GM23338 (cell line): ENCODE results near the gene ADAMTS4. TPM values are rescaled to one million over a fixed set of nuclear protein-coding genes. Genes with fewer than 3 reads are reported as not detected.

Experiments used
- ATAC-seq: fragments of 200-7000 bp; cut with Tn5 transposase; 3 replicates; pipeline ENCODE4 v1.9.1; 2020
- DNase-seq: peaks from one replicate; pipeline ENCODE4 v3.0.0-alpha.2; 2015; ENCODE audit warnings: low spot score
- H2AFZ ChIP-seq: fragments of 200-600 bp; sonication (generic); 2 replicates; pipeline ENCODE4 v1.8.0; 2016; ENCODE audit warnings: antibody characterized with exemption, mild to moderate bottlenecking, moderate library complexity
- H3F3A ChIP-seq: fragments of 200-600 bp; sonication (generic); replicated peaks from 2 replicates; pipeline ENCODE4 v1.8.0; 2017; ENCODE audit warnings: antibody characterized with exemption, mixed run types, low read depth
- H3K27ac ChIP-seq: fragments of 200-600 bp; sonication (generic); 2 replicates; pipeline ENCODE4 v1.6.1; 2016; ENCODE audit warnings: low read depth
- H3K27me3 ChIP-seq: fragments of 200-600 bp; sonication (generic); 2 replicates; pipeline ENCODE4 v1.8.0; 2016; ENCODE audit warnings: mild to moderate bottlenecking, mixed run types, moderate library complexity; ENCODE audit not compliant: insufficient read depth
- H3K36me3 ChIP-seq: fragments of 200-600 bp; sonication (generic); 2 replicates; pipeline ENCODE4 v1.8.0; 2016; ENCODE audit warnings: mild to moderate bottlenecking; ENCODE audit not compliant: insufficient read depth
- H3K4me1 ChIP-seq: fragments of 200-600 bp; sonication (generic); 2 replicates; pipeline ENCODE4 v1.8.0; 2016; ENCODE audit warnings: mild to moderate bottlenecking, moderate library complexity; ENCODE audit not compliant: insufficient read depth
- H3K4me2 ChIP-seq: fragments of 200-600 bp; sonication (generic); 2 replicates; pipeline ENCODE4 v1.7.1; 2017; ENCODE audit warnings: mixed run types
- H3K4me3 ChIP-seq: fragments of 200-600 bp; sonication (generic); 2 replicates; pipeline ENCODE4 v1.6.1; 2016; ENCODE audit warnings: mixed run types
- H3K79me2 ChIP-seq: fragments of 200-600 bp; sonication (generic); replicated peaks from 2 replicates; pipeline ENCODE4 v1.8.0; 2017; ENCODE audit warnings: mild to moderate bottlenecking; ENCODE audit not compliant: insufficient read depth
- H3K9me2 ChIP-seq: fragments of 200-600 bp; sonication (generic); 2 replicates; pipeline ENCODE4 v1.8.0; 2017; ENCODE audit not compliant: insufficient read depth
- H4K20me1 ChIP-seq: fragments of 200-600 bp; sonication (generic); replicated peaks from 2 replicates; pipeline ENCODE4 v1.8.0; 2017; ENCODE audit warnings: mild to moderate bottlenecking; ENCODE audit not compliant: insufficient read depth
- H3K27ac Mint-ChIP-seq: 2 replicates; pipeline ENCODE4 v1.8.0; 2020; ENCODE audit warnings: inconsistent platforms, mild to moderate bottlenecking, moderate library complexity, mixed read lengths
- H3K27me3 Mint-ChIP-seq: 3 replicates; pipeline ENCODE4 v1.8.0; 2022; ENCODE audit warnings: low read depth, mild to moderate bottlenecking, moderate library complexity, mixed read lengths, inconsistent platforms; ENCODE audit not compliant: insufficient read depth, poor library complexity
- H3K36me3 Mint-ChIP-seq: 3 replicates; pipeline ENCODE4 v1.8.0; 2021; ENCODE audit warnings: low read depth, mild to moderate bottlenecking, inconsistent platforms, moderate library complexity, mixed read lengths
- H3K4me1 Mint-ChIP-seq: 3 replicates; pipeline ENCODE4 v1.8.0; 2020; ENCODE audit warnings: mild to moderate bottlenecking, inconsistent platforms, mixed read lengths
- H3K4me3 Mint-ChIP-seq: 3 replicates; pipeline ENCODE4 v1.8.0; 2021; ENCODE audit warnings: moderate library complexity, mild to moderate bottlenecking, inconsistent platforms, mixed read lengths
- H3K9me3 Mint-ChIP-seq: 3 replicates; pipeline ENCODE4 v1.8.0; 2020; ENCODE audit warnings: moderate library complexity, mild to moderate bottlenecking, inconsistent platforms, mixed read lengths
- CREB1 ChIP-seq: fragments of 250-450 bp; sonication (Bioruptor Pico); IDR thresholded peaks from 2 replicates; pipeline ENCODE4 v1.5.0; 2020; ENCODE audit warnings: low read depth, mild to moderate bottlenecking, moderate library complexity
- EZH2 ChIP-seq: fragments of 200-600 bp; sonication (generic); IDR thresholded peaks from one replicate; pipeline ENCODE4 v1.8.0; 2017; ENCODE audit warnings: antibody characterized with exemption, mild to moderate bottlenecking, low read depth; ENCODE audit not compliant: unreplicated experiment
- EZH2phosphoT487 ChIP-seq: fragments of 200-600 bp; sonication (generic); IDR thresholded peaks from one replicate; pipeline ENCODE4 v1.8.1; 2018; ENCODE audit warnings: antibody characterized with exemption; ENCODE audit not compliant: unreplicated experiment
- JUNB ChIP-seq: IDR thresholded peaks from one replicate; pipeline ENCODE4 v1.6.1; 2016; ENCODE audit warnings: antibody characterized with exemption; ENCODE audit not compliant: unreplicated experiment
- NANOG ChIP-seq: IDR thresholded peaks from 2 replicates; pipeline ENCODE4 v1.6.1; 2016; ENCODE audit warnings: antibody characterized with exemption, borderline replicate concordance
- POLR2AphosphoS5 ChIP-seq: IDR thresholded peaks from 2 replicates; pipeline ENCODE4 v1.6.1; 2016; ENCODE audit warnings: antibody characterized with exemption, low read depth
- REST ChIP-seq: IDR thresholded peaks from one replicate; pipeline ENCODE4 v1.6.1; 2018; ENCODE audit warnings: antibody characterized with exemption; ENCODE audit not compliant: unreplicated experiment
- STAT1 ChIP-seq: IDR thresholded peaks from one replicate; pipeline ENCODE4 v1.6.1; 2016; ENCODE audit warnings: antibody characterized with exemption; ENCODE audit not compliant: unreplicated experiment
- ZNF114 ChIP-seq: fragments of 250-450 bp; sonication (Bioruptor Pico); IDR thresholded peaks from 2 replicates; pipeline ENCODE4 v1.5.0; 2020; ENCODE audit warnings: mild to moderate bottlenecking, moderate library complexity
- ZNF331 ChIP-seq: fragments of 250-450 bp; sonication (Bioruptor Pico); IDR thresholded peaks from 2 replicates; pipeline ENCODE4 v1.5.0; 2020; ENCODE audit warnings: low read depth, mild to moderate bottlenecking, moderate library complexity
- polyA plus RNA-seq: library from polyadenylated mRNA; unstranded; fragments of >200 nt; fragmentation: Nextera tagmentation; extraction: Ambion mirVana; gene quantifications from 2 replicates; pipeline ENCODE4 v1.2.1, GENCODE V29; 2016
- total RNA-seq: library from RNA; depleted of rRNA; stranded (reverse); fragments of >200 nt; shearing (Covaris generic); gene quantifications from 2 replicates; pipeline ENCODE4 v1.2.3, GENCODE V29; 2014
- TF ChIP-seq, protein P1 (sequence below): fragments of 250-450 bp; sonication (Bioruptor Pico); IDR thresholded peaks from 2 replicates; pipeline ENCODE4 v1.5.0; 2020; ENCODE audit warnings: mild to moderate bottlenecking, moderate library complexity
- TF ChIP-seq, protein P2 (sequence below), 2 experiments: fragments of 200-600 bp in 1 of 2; sonication (generic) in 1 of 2; conservative IDR thresholded peaks; 2 replicates each; pipeline versions ENCODE4 v1.5.1 to v1.6.1; 2016 to 2017; ENCODE audit warnings: antibody characterized with exemption in 2 of 2, low read depth in 2 of 2, mild to moderate bottlenecking in 2 of 2, moderate library complexity in 1 of 2
- TF ChIP-seq, protein P3 (sequence below): IDR thresholded peaks from 2 replicates; pipeline ENCODE4 v1.6.1; 2016; ENCODE audit warnings: antibody characterized with exemption

The ADAMTS4 gene
- total and polyA plus RNA-seq, 2 experiments from 2014 or later, result 1.3 to 5.2 TPM

GRCh38 chr1:161219078-161219892, 20.4 kb upstream of the ADAMTS4 start:
- H3K4me1 Mint-ChIP-seq, result peaks cover 34% of the 10 kb centered on the region
- no peak for TF ChIP-seq ZNF331 (CRISPR knock-in tag)
- no peak for TF ChIP-seq ZNF114 (CRISPR knock-in tag)
- TF ChIP-seq REST, result no peak
- no peak for TF ChIP-seq JUNB
- no peak for TF ChIP-seq EZH2
- TF ChIP-seq, protein P1, sequence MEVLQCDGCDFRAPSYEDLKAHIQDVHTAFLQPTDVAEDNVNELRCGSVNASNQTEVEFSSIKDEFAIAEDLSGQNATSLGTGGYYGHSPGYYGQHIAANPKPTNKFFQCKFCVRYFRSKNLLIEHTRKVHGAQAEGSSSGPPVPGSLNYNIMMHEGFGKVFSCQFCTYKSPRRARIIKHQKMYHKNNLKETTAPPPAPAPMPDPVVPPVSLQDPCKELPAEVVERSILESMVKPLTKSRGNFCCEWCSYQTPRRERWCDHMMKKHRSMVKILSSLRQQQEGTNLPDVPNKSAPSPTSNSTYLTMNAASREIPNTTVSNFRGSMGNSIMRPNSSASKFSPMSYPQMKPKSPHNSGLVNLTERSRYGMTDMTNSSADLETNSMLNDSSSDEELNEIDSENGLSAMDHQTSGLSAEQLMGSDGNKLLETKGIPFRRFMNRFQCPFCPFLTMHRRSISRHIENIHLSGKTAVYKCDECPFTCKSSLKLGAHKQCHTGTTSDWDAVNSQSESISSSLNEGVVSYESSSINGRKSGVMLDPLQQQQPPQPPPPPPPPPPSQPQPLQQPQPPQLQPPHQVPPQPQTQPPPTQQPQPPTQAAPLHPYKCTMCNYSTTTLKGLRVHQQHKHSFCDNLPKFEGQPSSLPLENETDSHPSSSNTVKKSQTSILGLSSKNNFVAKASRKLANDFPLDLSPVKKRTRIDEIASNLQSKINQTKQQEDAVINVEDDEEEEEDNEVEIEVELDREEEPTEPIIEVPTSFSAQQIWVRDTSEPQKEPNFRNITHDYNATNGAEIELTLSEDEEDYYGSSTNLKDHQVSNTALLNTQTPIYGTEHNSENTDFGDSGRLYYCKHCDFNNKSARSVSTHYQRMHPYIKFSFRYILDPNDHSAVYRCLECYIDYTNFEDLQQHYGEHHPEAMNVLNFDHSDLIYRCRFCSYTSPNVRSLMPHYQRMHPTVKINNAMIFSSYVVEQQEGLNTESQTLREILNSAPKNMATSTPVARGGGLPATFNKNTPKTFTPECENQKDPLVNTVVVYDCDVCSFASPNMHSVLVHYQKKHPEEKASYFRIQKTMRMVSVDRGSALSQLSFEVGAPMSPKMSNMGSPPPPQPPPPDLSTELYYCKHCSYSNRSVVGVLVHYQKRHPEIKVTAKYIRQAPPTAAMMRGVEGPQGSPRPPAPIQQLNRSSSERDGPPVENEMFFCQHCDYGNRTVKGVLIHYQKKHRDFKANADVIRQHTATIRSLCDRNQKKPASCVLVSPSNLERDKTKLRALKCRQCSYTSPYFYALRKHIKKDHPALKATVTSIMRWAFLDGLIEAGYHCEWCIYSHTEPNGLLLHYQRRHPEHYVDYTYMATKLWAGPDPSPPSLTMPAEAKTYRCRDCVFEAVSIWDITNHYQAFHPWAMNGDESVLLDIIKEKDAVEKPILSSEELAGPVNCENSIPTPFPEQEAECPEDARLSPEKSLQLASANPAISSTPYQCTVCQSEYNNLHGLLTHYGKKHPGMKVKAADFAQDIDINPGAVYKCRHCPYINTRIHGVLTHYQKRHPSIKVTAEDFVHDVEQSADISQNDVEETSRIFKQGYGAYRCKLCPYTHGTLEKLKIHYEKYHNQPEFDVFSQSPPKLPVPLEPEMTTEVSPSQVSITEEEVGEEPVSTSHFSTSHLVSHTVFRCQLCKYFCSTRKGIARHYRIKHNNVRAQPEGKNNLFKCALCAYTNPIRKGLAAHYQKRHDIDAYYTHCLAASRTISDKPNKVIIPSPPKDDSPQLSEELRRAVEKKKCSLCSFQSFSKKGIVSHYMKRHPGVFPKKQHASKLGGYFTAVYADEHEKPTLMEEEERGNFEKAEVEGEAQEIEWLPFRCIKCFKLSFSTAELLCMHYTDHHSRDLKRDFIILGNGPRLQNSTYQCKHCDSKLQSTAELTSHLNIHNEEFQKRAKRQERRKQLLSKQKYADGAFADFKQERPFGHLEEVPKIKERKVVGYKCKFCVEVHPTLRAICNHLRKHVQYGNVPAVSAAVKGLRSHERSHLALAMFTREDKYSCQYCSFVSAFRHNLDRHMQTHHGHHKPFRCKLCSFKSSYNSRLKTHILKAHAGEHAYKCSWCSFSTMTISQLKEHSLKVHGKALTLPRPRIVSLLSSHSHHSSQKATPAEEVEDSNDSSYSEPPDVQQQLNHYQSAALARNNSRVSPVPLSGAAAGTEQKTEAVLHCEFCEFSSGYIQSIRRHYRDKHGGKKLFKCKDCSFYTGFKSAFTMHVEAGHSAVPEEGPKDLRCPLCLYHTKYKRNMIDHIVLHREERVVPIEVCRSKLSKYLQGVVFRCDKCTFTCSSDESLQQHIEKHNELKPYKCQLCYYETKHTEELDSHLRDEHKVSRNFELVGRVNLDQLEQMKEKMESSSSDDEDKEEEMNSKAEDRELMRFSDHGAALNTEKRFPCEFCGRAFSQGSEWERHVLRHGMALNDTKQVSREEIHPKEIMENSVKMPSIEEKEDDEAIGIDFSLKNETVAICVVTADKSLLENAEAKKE, result no peak
- TF ChIP-seq CREB1 (CRISPR knock-in tag), result no peak
- TF ChIP-seq, protein P2, sequence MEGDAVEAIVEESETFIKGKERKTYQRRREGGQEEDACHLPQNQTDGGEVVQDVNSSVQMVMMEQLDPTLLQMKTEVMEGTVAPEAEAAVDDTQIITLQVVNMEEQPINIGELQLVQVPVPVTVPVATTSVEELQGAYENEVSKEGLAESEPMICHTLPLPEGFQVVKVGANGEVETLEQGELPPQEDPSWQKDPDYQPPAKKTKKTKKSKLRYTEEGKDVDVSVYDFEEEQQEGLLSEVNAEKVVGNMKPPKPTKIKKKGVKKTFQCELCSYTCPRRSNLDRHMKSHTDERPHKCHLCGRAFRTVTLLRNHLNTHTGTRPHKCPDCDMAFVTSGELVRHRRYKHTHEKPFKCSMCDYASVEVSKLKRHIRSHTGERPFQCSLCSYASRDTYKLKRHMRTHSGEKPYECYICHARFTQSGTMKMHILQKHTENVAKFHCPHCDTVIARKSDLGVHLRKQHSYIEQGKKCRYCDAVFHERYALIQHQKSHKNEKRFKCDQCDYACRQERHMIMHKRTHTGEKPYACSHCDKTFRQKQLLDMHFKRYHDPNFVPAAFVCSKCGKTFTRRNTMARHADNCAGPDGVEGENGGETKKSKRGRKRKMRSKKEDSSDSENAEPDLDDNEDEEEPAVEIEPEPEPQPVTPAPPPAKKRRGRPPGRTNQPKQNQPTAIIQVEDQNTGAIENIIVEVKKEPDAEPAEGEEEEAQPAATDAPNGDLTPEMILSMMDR (conservative IDR thresholded peaks at IDR 0.05; ENCODE audit: low read depth in 2 of 2), result no peak
- TF ChIP-seq, protein P3, sequence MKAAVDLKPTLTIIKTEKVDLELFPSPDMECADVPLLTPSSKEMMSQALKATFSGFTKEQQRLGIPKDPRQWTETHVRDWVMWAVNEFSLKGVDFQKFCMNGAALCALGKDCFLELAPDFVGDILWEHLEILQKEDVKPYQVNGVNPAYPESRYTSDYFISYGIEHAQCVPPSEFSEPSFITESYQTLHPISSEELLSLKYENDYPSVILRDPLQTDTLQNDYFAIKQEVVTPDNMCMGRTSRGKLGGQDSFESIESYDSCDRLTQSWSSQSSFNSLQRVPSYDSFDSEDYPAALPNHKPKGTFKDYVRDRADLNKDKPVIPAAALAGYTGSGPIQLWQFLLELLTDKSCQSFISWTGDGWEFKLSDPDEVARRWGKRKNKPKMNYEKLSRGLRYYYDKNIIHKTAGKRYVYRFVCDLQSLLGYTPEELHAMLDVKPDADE, result no peak
- TF ChIP-seq POLR2AphosphoS5, result no peak
- no peak for TF ChIP-seq NANOG
- no peak for TF ChIP-seq STAT1
- no peak for TF ChIP-seq EZH2phosphoT487

More at GRCh38 chr1:161219078-161219892, 20.4 kb upstream of the ADAMTS4 start:
- DNase-seq (no peak), ATAC-seq (no peak)
- Histone ChIP-seq H3K27ac (no peak overlapping the region), H3K4me1 (peaks cover 22% of the 10 kb centered on the region), H3K9me2 (no peaks in the 10 kb centered on the region), H3K4me2 (no peak overlapping the region), H3K27me3 (no peaks in the 10 kb centered on the region), H3K79me2 (no peaks in the 10 kb centered on the region), H2AFZ (no peak overlapping the region; the same call in 1 of the 2 replicates), H3K4me3 (no peak overlapping the region), H3F3A (0 out of 2 replicates have a peak, but pooled peaks cover 6% of the 10 kb centered on the region), H4K20me1 (no peaks in the 10 kb centered on the region), H3K36me3 (peaks cover 3% of the 10 kb centered on the region; the same call in 1 of the 2 replicates)
- H3K36me3 Mint-ChIP-seq, result peaks cover 9% of the 10 kb centered on the region
- H3K27me3 Mint-ChIP-seq, result peaks cover 15% of the 10 kb centered on the region
- no peaks in the 10 kb centered on the region; the same call in 2 of the 3 replicates for H3K9me3 Mint-ChIP-seq
- no peak overlapping the region for H3K27ac Mint-ChIP-seq
- no peak overlapping the region for H3K4me3 Mint-ChIP-seq
